ENCODE measurements around the gene FAM200A. TPM values are rescaled to one million over a fixed set of nuclear protein-coding genes. Genes with fewer than 3 reads are reported as not detected.
"Not testable (repeated sequence)": the region's sequence is repeated elsewhere in the genome, so short reads cannot be mapped to it uniquely, and the experiment has no call there.

Gene FAM200A
- total RNA-seq, 2 donors from 2014 or later, result 4.7 to 7.1 TPM

DNA sequence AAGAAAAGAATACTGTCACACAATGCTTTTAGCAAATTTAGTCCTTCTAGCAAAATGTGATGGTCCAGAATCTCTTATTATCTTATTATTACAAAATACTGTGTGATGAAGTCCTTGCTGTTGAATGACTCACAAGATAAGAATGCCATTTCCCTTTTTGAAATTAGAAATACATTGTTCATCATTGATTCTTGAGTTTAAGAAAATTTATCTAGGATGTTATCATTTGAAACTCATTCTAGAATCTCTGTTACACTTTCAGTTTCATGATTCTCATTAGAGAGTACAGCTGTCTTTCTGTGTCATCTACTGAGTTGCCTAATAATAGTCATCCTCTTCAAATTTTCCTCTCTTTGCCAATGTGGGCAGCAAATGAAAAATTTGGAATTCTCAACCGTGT lies 37.9 kb downstream of the FAM200A start:
- no peak overlapping the region for H3K27ac Mint-ChIP-seq

DNA sequence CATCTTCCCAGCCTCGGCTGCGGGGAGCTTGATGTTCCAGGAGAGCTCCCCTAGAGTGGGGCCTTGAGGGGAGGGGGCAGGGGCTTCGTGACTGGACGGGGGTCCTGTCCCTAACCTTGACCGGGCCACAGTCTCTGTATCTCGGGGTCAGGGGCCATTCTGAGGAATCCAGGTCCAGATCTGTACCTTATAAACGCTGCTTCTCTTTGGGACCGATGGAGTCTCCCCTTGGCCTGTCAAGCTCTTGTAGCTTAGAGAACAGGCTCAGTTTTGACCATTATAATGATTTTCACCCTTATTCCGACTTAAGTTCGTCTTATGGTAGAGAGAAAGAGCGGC lies 46.6 kb downstream of the FAM200A start:
- peak overlapping the region; percentile 86 for H3K27ac Mint-ChIP-seq
- peaks cover 4 to 10% of the 10 kb centered on the region in 2 donors for H3K36me3 Mint-ChIP-seq (ENCODE audit: insufficient read depth in 2 of 2)
- DNase-seq (no peak), ATAC-seq (replicated peaks in 1 of 2) (peak in 1 of 2 donors; percentile 0)
- H3K4me1 Mint-ChIP-seq (ENCODE audit: low read depth), result peaks cover 42% of the 10 kb centered on the region
- H3K4me3 Mint-ChIP-seq, result peak overlapping the region; percentile 84 to 93
- H3K27me3 Mint-ChIP-seq (ENCODE audit: low read depth), result no peaks in the 10 kb centered on the region
- peaks cover 0 to 1% of the 10 kb centered on the region in 2 donors for H3K9me3 Mint-ChIP-seq

More for the DNA sequence above, 37.9 kb downstream of the FAM200A start:
- Mint-ChIP-seq H3K4me3 (no peak overlapping the region), H3K9me3 (no peaks in the 10 kb centered on the region), H3K27me3 (ENCODE audit: low read depth) (no peaks in the 10 kb centered on the region), H3K36me3 (ENCODE audit: insufficient read depth in 2 of 2) (peaks cover 4 to 20% of the 10 kb centered on the region in 2 donors), H3K4me1 (ENCODE audit: low read depth) (peaks cover 15% of the 10 kb centered on the region)
- no peak for ATAC-seq (replicated peaks in 1 of 2)
- DNase-seq, result no peak

DNA sequence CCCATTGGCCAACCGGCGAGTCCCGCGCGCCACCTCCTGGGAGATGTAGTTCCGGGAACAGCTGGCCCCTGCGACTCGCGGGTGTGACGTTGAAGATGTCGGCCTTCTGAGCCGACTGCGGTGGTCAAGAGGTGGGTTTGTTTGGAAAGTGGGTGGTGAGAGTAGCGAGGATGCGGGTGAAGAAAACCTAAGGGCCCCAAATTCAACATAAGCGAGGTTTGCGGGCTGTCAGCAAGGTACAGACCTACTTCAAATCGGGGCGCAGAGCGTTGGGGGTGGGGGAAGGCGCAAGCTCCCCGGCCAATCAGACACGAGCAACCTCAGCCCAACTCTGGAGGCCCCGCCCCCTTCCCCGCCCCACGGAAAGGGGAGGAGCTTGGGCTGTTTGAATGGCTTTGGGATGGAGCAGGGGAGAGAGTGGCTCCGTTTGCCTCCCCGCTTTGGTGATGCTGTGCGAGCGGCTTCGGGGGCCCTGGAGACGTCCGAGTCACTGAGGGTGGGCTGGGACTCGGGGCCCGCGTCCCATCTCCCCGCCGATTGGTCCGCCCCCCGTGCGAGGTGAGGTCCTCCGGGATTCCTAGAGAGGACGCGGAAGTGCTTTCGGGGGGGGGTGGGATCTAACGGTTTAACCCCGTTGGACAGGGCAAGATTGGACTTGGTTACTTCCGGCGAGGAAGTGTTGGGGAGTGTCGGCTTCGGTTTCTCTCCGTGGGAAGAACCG lies 47.2 kb downstream of the FAM200A start, which contains the start of gene ZKSCAN5:
Gene ZKSCAN5 (plus strand): TSS at position 60 of the 721 bp plus-strand sequence. CDS start 1,383 bp downstream, outside the sequence.
- Mint-ChIP-seq H3K4me1 (ENCODE audit: low read depth) (peaks cover 42% of the 10 kb centered on the region), H3K4me3 (peak within 1 kb of the TSS; percentile 84 to 93), H3K27me3 (ENCODE audit: low read depth) (no peaks in the 10 kb centered on the region), H3K9me3 (peaks cover 0 to 1% of the 10 kb centered on the region in 2 donors), H3K27ac (peak within 1 kb of the TSS; percentile 96), H3K36me3 (ENCODE audit: insufficient read depth in 2 of 2) (peaks cover 5 to 13% of the 10 kb centered on the region in 2 donors)
- DNase-seq (peak; percentile 97 to 99), ATAC-seq (replicated peaks in 1 of 2) (peak; percentile 82 to 86)

DNA sequence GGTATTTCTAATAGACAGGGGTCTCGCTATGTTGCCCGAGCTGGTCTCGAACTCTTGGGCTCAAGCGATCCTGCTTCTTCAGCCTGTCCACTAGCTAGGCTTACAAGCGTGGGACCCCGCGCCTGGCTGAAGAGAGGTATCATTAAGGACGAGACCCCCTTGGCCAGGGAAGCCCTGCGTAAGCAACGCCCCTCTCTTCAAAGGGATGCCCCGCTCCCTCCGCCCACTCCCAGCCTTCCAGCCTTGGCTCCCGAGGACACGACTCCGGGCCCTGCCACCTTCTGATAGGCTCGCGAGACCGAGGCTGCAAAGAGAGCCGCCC lies 47.7 kb downstream of the FAM200A start:
- Mint-ChIP-seq H3K9me3 (peaks cover 0 to 1% of the 10 kb centered on the region in 2 donors), H3K4me3 (peak overlapping the region; percentile 84 to 93), H3K27ac (peak overlapping the region; percentile 96), H3K36me3 (ENCODE audit: insufficient read depth in 2 of 2) (peaks cover 7 to 16% of the 10 kb centered on the region in 2 donors), H3K4me1 (ENCODE audit: low read depth) (peaks cover 42% of the 10 kb centered on the region), H3K27me3 (ENCODE audit: low read depth) (no peaks in the 10 kb centered on the region)
- peak in 1 of 2 donors; percentile 84 for ATAC-seq (replicated peaks in 1 of 2)
- no peak for DNase-seq

DNA sequence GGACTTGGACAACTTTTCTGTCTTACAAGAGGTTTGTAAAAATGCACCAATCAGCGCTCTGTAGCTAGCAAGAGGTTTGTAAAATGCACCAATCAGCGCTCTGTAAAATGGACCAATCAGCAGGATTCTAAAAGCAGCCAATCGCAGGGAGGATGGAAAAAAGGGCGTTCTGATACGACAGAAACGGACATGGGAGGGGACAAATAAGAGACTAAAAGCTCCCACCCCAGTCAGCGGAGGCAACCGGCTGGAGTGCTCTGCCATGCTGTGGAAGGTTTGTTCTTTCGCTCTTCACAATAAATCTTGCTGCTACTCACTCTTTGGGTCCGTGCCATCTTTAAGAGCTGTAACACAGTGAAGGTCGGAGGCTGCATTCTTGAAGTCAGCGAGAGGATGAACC lies 50.7 kb downstream of the FAM200A start:
- not testable (repeated sequence) for ATAC-seq (replicated peaks in 1 of 2)

DNA sequence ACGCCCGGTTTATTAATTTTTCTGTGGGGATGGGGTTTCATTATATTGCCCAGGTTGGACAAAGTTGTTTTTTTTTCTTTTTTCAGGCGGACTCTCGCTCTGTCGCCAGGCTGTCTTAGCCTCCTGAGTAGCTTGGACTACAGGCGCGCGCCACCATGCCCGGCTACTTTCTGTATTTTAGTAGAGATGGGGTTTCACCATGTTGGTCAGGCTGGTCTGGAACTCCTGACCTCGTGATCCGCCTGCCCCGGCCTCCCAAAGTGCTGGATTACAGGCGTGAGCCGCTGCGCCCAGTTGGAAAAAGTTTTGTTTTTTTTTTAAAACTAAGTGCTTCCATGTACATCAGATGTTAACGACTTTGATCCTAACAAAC lies 51.3 kb downstream of the FAM200A start:
- Mint-ChIP-seq H3K36me3 (ENCODE audit: insufficient read depth in 2 of 2) (peaks cover 17 to 31% of the 10 kb centered on the region in 2 donors), H3K27ac (peak overlapping the region; percentile 58), H3K27me3 (ENCODE audit: low read depth) (no peaks in the 10 kb centered on the region), H3K4me3 (peak overlapping the region; percentile 89 to 99), H3K9me3 (peaks cover 1 to 3% of the 10 kb centered on the region in 2 donors), H3K4me1 (ENCODE audit: low read depth) (peaks cover 36% of the 10 kb centered on the region)
- ATAC-seq (replicated peaks in 1 of 2) (no peak), DNase-seq (no peak)

More for the DNA sequence above, 50.7 kb downstream of the FAM200A start:
- peaks cover 15 to 27% of the 10 kb centered on the region in 2 donors for H3K36me3 Mint-ChIP-seq (ENCODE audit: insufficient read depth in 2 of 2)
- H3K9me3 Mint-ChIP-seq; DNase-seq; H3K27me3 Mint-ChIP-seq (ENCODE audit: low read depth): not testable (repeated sequence)
- H3K4me1 Mint-ChIP-seq (ENCODE audit: low read depth), result peaks cover 39% of the 10 kb centered on the region
- peak overlapping the region; percentile 89 to 99 for H3K4me3 Mint-ChIP-seq
- peak overlapping the region; percentile 19 for H3K27ac Mint-ChIP-seq

DNA sequence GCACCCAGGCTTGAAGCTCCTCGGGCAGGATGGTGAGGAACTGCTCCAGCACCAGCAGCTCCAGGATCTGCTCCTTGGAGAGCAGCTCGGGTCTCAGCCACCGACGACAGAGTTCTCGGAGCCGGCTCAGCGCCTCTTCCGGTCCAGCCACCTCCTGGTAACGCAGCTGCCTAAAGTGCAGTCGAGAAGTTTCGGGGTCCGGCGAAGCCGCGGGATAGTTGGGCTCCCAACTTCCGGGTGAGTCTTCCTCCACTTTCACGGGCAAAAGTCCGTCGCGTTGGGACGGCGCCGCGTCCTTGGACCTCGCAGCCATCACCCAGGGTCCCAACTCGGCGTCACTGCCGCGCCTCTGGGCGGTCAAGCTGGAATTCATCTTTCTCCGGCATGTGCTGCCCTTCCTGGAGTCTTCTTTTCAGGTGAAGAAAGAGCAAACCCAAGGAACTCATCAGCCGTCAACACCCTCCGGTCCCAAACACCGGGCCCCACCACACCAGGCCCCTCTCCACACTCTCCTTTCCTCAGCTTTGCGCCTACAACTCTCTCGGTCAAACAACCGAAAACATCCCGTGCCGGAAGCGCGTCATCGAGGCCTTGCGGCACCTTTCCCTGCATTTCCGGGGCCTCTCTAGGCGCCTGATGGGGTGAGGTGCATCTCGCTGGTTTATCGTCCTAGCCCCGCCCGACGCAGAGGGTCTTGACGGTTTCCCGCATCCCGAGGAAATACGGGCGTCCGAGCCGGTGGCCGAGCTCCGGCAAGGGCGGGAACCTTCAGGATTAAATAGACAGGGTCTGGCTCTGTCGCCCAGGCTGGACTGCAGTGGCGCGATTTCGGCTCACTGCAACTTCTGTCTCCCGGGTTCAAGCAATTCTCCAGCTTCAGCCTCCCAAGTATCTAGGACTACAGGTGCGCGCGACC lies 51.9 kb downstream of the FAM200A start, which contains the start of gene ZNF394:
Gene ZNF394 (minus strand): TSS at position 561 of the 916 bp plus-strand sequence. CDS start 188 bp downstream, at position 373.
- H3K4me1 Mint-ChIP-seq (ENCODE audit: low read depth), result peaks cover 32% of the 10 kb centered on the region
- peak within 1 kb of the TSS; percentile 90 for H3K27ac Mint-ChIP-seq
- peaks cover 18 to 36% of the 10 kb centered on the region in 2 donors for H3K36me3 Mint-ChIP-seq (ENCODE audit: insufficient read depth in 2 of 2)
- ATAC-seq (replicated peaks in 1 of 2), result peak; percentile 49 to 61
- peak within 1 kb of the TSS; percentile 89 to 99 for H3K4me3 Mint-ChIP-seq
- DNase-seq, result peak; percentile 91 to 92
- H3K27me3 Mint-ChIP-seq (ENCODE audit: low read depth), result no peaks in the 10 kb centered on the region
- peaks cover 1 to 3% of the 10 kb centered on the region in 2 donors for H3K9me3 Mint-ChIP-seq

DNA sequence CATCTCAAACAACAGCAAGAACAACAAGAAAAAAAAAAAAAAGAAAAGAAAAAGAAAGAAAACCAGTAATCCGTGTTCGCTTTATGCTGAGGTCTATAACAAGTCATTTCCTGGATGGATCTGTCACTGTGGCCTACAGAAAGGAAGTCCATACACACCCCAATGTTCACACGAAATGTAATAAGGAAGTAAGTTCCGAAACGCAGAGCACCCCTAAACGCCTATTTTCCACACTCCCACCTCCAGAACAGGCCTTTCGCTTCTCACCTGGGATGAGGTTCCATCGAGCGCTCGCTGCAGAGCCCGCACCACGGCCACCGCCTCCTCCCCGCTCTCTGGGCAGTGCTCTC lies 52.6 kb downstream of the FAM200A start:
- H3K27ac Mint-ChIP-seq, result peak overlapping the region; percentile 90
- H3K36me3 Mint-ChIP-seq (ENCODE audit: insufficient read depth in 2 of 2), result peaks cover 20 to 42% of the 10 kb centered on the region in 2 donors
- peaks cover 1 to 4% of the 10 kb centered on the region in 2 donors for H3K9me3 Mint-ChIP-seq
- DNase-seq (peak; percentile 9 to 10), ATAC-seq (replicated peaks in 1 of 2) (peak; percentile 42 to 56)
- H3K27me3 Mint-ChIP-seq (ENCODE audit: low read depth), result no peaks in the 10 kb centered on the region
- H3K4me1 Mint-ChIP-seq (ENCODE audit: low read depth), result peaks cover 32% of the 10 kb centered on the region
- peak overlapping the region; percentile 89 to 99 for H3K4me3 Mint-ChIP-seq

DNA sequence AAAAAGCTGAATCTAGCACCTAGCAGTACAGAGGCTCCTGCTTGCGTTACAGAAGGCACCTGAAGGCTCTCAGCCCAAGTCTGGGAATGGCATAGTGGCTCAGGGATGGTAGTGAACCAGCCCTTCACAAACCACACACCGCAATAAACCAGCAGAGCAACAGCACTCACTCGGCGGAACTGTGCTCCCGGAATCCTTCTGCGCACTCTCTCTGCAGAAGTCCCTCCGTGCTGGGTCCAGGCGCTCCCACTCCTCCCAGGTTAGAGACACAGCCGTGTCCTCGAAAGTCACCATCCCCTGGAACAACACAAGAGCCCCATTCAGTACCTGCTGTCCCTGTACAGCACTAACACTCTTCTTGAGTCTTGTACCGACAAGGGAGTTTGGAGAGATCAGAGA lies 53.4 kb downstream of the FAM200A start:
- H3K27ac Mint-ChIP-seq, result peak overlapping the region; percentile 90
- peaks cover 28 to 50% of the 10 kb centered on the region in 2 donors for H3K36me3 Mint-ChIP-seq (ENCODE audit: insufficient read depth in 2 of 2)
- H3K4me1 Mint-ChIP-seq (ENCODE audit: low read depth), result peaks cover 32% of the 10 kb centered on the region
- peak overlapping the region; percentile 89 to 99 for H3K4me3 Mint-ChIP-seq
- no peak for DNase-seq
- H3K9me3 Mint-ChIP-seq, result peaks cover 1 to 12% of the 10 kb centered on the region in 2 donors
- no peaks in the 10 kb centered on the region for H3K27me3 Mint-ChIP-seq (ENCODE audit: low read depth)
- ATAC-seq (replicated peaks in 1 of 2), result no peak

DNA sequence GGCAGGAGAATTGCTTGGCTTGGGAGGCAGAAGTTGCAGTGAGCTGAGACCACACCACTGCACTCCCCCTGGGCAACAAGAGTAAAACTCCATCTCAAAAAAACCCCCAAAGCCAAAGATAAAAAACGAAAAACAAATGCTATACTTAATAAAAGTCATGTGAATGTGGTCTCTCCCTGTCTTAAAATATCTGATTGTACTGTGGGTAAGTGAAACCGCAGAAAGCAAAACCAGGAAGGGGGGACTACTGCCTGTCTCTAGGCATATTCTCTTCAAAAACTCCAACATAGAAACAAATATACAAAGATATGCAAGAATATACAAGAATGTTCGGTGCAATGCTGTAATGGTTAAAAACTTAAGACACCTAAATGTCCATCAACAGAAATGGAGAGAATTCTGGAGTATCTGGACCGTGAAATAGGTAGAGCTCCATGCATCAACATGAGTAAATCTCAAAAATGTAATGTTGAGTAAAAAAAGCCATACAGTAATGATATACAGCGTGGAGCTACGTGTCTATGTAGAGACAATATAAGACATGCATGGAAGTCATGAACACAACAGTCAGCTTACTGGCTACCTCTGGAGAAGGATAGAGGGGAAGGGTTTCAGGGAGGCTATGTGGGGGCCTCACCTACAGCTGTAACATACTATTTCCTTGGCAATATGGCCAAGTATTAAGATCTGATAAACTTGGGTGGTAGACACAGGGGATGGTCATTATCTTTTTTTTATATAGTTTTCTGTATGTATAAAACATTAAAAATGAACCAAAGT lies 54.0 kb downstream of the FAM200A start:
- peaks cover 1 to 14% of the 10 kb centered on the region in 2 donors for H3K9me3 Mint-ChIP-seq
- H3K27ac Mint-ChIP-seq, result peak overlapping the region; percentile 90
- ATAC-seq (replicated peaks in 1 of 2) (no peak), DNase-seq (no peak)
- H3K4me3 Mint-ChIP-seq, result peak overlapping the region; percentile 89 to 99
- H3K4me1 Mint-ChIP-seq (ENCODE audit: low read depth), result peaks cover 32% of the 10 kb centered on the region
- H3K27me3 Mint-ChIP-seq (ENCODE audit: low read depth), result no peaks in the 10 kb centered on the region
- peaks cover 31 to 56% of the 10 kb centered on the region in 2 donors for H3K36me3 Mint-ChIP-seq (ENCODE audit: insufficient read depth in 2 of 2)

All from activated T-cell treated with anti-CD3 and anti-CD28 coated beads, Interleukin-2, amount 50 U/mL, for 72 hours (primary cell).